HL-60 (cell line): ENCODE measurements around the gene PDE11A.

Experiments
- DNase-seq, 2 experiments: peaks; one replicate each; pipeline ENCODE4 v3.0.0-alpha.2; 2010 to 2020; ENCODE audit warnings: low read depth in 1 of 2, low spot score in 1 of 2
- H3K27ac ChIP-seq: fragments of 250-450 bp; sonication (Bioruptor Pico); replicated peaks from 2 replicates; pipeline ENCODE4 v1.5.1; 2020; ENCODE audit warnings: mild to moderate bottlenecking, moderate library complexity
- H3K27me3 ChIP-seq: fragments of 250-450 bp; sonication (Bioruptor Pico); 2 replicates; pipeline ENCODE4 v1.5.1; 2021; ENCODE audit warnings: mild to moderate bottlenecking, moderate library complexity; ENCODE audit not compliant: insufficient read depth, poor library complexity, severe bottlenecking
- H3K4me3 ChIP-seq: replicated peaks from 2 replicates; pipeline ENCODE4 v1.5.1; 2011; ENCODE audit warnings: mild to moderate bottlenecking, control low read depth, low read length; ENCODE audit not compliant: insufficient read depth
- CTCF ChIP-seq: IDR thresholded peaks from one replicate; pipeline ENCODE4 v1.5.1; 2011; ENCODE audit warnings: low read length, control low read depth, inconsistent platforms; ENCODE audit not compliant: insufficient read depth
- GABPA ChIP-seq: IDR thresholded peaks from 2 replicates; pipeline ENCODE4 v1.6.1; 2012; ENCODE audit warnings: low read depth
- POLR2AphosphoS5 ChIP-seq: IDR thresholded peaks from 2 replicates; pipeline ENCODE4 v1.6.1; 2012; ENCODE audit warnings: low read depth
- REST ChIP-seq: IDR thresholded peaks from 2 replicates; pipeline ENCODE4 v1.6.1; 2012; ENCODE audit warnings: low read depth; ENCODE audit not compliant: insufficient replicate concordance
- SPI1 ChIP-seq: IDR thresholded peaks from 2 replicates; pipeline ENCODE4 v1.6.1; 2012; ENCODE audit warnings: low read depth, mild to moderate bottlenecking, borderline replicate concordance

PDE11A gene

GRCh38 chr2:177882501-177882900, 190.1 kb downstream of the PDE11A start:
- Histone ChIP-seq H3K27me3 (peaks cover 5% of the 10 kb centered on the region), H3K27ac (no peak overlapping the region), H3K4me3 (no peak overlapping the region)
- TF ChIP-seq GABPA (no peak), CTCF (no peak), REST (no peak), SPI1 (no peak), POLR2AphosphoS5 (no peak)
- no peak for DNase-seq

GRCh38 chr2:177881921-177882320, 190.7 kb downstream of the PDE11A start:
- no peak for DNase-seq
- H3K27me3 ChIP-seq, result peaks cover 5% of the 10 kb centered on the region
- H3K27ac ChIP-seq, result no peak overlapping the region
- no peak for TF ChIP-seq REST
- TF ChIP-seq GABPA, result no peak
- no peak for TF ChIP-seq POLR2AphosphoS5
- TF ChIP-seq CTCF, result no peak
- TF ChIP-seq SPI1, result no peak
- no peak overlapping the region for H3K4me3 ChIP-seq

- TF ChIP-seq GABPA, result no peak
- TF ChIP-seq REST, result no peak
- no peak for TF ChIP-seq POLR2AphosphoS5
- no peak for TF ChIP-seq SPI1
- TF ChIP-seq CTCF, result no peak
- no peak overlapping the region for H3K27ac ChIP-seq
- no peak for DNase-seq
- H3K27me3 ChIP-seq, result peaks cover 5% of the 10 kb centered on the region
- H3K4me3 ChIP-seq, result no peak overlapping the region
These were observed 191.4 kb downstream of the PDE11A start for GRCh38 chr2:177881008-177881747.
